ENCODE data around the gene UPK3BL2. TPM values are rescaled to one million over a fixed set of nuclear protein-coding genes. Genes with fewer than 3 reads are reported as not detected.
"Not testable (repeated sequence)": the region's sequence is repeated elsewhere in the genome, so short reads cannot be mapped to it uniquely, and the experiment has no call there.

Gene UPK3BL2
- total RNA-seq = 2.1 and 4.3 TPM in 2 replicates

DNA sequence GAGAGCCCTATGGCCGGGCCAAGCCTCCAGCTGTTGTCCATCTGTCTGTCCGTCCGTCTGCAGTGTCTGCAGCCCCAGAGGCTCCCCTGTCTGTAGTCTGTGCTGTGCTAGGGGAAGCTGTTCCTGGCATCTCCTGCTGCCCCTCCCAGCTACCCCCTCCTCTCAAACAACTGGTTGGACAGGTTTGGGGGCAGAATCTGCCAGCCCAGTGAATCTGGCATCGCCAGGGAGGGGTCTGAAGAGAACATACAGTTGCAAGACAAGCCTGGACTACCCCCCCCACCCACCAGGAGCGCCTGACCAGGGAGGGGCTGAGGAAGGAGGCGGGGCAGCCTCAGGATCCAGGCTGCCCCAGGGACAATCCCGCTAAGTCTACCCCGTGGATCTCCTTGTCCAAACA, at the start of gene UPK3BL2:
UPK3BL2 (minus strand) TSS at position 101 of the 400 bp plus-strand sequence; CDS start at position 41, 60 bp downstream.
- H3K36me3 ChIP-seq (ENCODE audit: control insufficient read depth, insufficient read depth, low read length); DNase-seq (ENCODE audit: low read depth); H3K27me3 ChIP-seq (ENCODE audit: control insufficient read depth, insufficient read depth, low read length): not testable (repeated sequence)

GRCh38 chr7:102592477-102593019, 49.1 kb upstream of the UPK3BL2 start:
- not testable (repeated sequence) for H3K4me3 ChIP-seq (ENCODE audit: low read depth, low read length); H3K27me3 ChIP-seq (ENCODE audit: control insufficient read depth, insufficient read depth, low read length); H3K36me3 ChIP-seq (ENCODE audit: control insufficient read depth, insufficient read depth, low read length); DNase-seq (ENCODE audit: low read depth)

More for the DNA sequence above, at the start of gene UPK3BL2:
- not testable (repeated sequence) for H3K4me3 ChIP-seq (ENCODE audit: low read depth, low read length)

GRCh38 chr7:102589857-102590256, 46.4 kb upstream of the UPK3BL2 start:
- not testable (repeated sequence) for H3K27me3 ChIP-seq (ENCODE audit: control insufficient read depth, insufficient read depth, low read length); DNase-seq (ENCODE audit: low read depth); H3K4me3 ChIP-seq (ENCODE audit: low read depth, low read length); H3K36me3 ChIP-seq (ENCODE audit: control insufficient read depth, insufficient read depth, low read length)

DNA sequence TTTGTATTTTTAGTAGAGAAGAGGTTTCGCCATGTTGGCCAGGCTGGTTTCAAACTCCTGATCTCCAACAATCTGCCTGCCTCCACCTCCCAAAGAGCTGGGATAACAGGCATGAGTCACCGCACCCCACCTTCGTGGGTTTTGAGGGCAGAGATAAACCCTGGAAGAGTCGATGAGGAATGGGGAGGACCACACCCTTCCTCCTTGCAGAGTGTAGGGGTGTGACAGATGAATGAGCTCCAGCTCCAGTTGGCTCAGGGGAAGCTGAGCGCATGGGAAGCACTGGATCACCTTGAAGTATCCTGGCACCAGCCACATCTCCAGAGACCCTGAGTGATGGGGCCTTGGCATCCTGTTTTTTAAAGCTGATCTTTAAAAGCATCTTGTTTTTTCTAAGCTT, 40.0 kb upstream of the UPK3BL2 start:
- DNase-seq (ENCODE audit: low read depth); H3K27me3 ChIP-seq (ENCODE audit: control insufficient read depth, insufficient read depth, low read length); H3K36me3 ChIP-seq (ENCODE audit: control insufficient read depth, insufficient read depth, low read length); H3K4me3 ChIP-seq (ENCODE audit: low read depth, low read length): not testable (repeated sequence)

- not testable (repeated sequence) for DNase-seq (ENCODE audit: low read depth); H3K4me3 ChIP-seq (ENCODE audit: low read depth, low read length); H3K27me3 ChIP-seq (ENCODE audit: control insufficient read depth, insufficient read depth, low read length); H3K36me3 ChIP-seq (ENCODE audit: control insufficient read depth, insufficient read depth, low read length)
These were observed 38.2 kb upstream of the UPK3BL2 start for GRCh38 chr7:102581722-102582121.

DNA sequence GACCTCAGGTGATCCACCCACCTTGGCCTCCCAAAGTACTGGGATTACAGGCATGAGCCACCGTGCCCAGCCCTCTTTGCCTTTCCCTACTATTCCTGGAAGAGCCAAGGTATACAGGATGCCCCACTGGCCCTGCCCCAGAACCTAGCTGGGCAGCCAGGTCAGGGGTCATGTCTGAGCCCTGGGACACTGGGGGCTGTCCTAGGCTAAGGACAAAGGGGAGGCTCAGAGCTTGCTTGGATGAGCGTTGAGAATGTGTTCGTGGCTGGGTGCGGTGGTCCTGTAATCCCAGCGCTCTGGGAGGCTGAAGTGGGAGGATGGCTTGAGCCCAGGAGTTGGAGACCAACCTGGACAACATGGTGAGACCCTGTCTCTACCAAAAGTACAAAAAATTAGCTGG, 35.0 kb upstream of the UPK3BL2 start:
- H3K36me3 ChIP-seq (ENCODE audit: control insufficient read depth, insufficient read depth, low read length); DNase-seq (ENCODE audit: low read depth); H3K4me3 ChIP-seq (ENCODE audit: low read depth, low read length); H3K27me3 ChIP-seq (ENCODE audit: control insufficient read depth, insufficient read depth, low read length): not testable (repeated sequence)

DNA sequence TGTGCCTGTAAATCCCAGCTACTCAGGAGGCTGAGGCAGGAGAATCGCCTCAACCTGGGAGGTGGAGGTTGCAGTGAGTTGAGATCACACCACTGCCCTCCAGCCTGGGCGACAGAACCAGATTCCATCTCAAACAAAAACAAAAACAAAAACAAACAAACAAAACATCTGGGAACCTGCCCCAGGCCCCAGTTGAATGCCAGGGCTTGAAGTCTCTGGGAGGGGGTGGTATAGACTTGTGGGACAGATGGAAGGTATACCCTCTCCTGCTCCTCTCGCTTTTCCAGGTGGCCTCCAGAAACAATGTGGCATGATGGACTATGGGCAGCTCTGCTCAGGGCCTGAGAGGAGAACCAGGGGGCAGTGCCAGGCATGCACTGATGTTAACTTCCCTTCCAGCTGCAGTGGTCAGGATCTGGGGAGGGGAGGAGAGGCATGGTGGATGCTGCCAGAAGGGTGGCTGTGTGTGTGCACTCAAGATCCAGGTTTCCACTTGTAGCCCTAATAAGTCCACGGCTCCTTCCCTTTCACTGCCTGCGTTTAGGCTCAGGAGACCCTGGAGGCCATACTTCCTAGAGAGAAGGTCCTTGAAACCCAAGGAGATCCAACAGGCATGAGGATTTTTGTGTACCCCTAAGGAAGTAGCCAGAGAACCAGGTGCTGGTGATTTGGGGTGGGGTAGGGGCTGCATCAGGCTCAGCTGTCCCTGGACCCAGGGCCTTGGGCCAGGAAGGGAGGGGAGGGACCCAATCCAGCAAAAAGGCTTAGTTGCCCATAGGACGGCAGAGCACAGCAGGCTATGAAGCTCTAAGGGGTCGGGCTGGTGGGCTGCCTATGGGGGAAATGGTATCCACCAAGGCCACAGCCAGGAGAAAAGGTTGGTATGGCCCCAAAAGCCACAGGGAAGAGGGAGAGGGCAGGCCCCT, 34.1 kb upstream of the UPK3BL2 start:
- not testable (repeated sequence) for H3K36me3 ChIP-seq (ENCODE audit: control insufficient read depth, insufficient read depth, low read length); H3K4me3 ChIP-seq (ENCODE audit: low read depth, low read length); DNase-seq (ENCODE audit: low read depth); H3K27me3 ChIP-seq (ENCODE audit: control insufficient read depth, insufficient read depth, low read length)

GRCh38 chr7:102576363-102576762, 32.9 kb upstream of the UPK3BL2 start:
- DNase-seq (ENCODE audit: low read depth); H3K4me3 ChIP-seq (ENCODE audit: low read depth, low read length); H3K36me3 ChIP-seq (ENCODE audit: control insufficient read depth, insufficient read depth, low read length); H3K27me3 ChIP-seq (ENCODE audit: control insufficient read depth, insufficient read depth, low read length): not testable (repeated sequence)

DNA sequence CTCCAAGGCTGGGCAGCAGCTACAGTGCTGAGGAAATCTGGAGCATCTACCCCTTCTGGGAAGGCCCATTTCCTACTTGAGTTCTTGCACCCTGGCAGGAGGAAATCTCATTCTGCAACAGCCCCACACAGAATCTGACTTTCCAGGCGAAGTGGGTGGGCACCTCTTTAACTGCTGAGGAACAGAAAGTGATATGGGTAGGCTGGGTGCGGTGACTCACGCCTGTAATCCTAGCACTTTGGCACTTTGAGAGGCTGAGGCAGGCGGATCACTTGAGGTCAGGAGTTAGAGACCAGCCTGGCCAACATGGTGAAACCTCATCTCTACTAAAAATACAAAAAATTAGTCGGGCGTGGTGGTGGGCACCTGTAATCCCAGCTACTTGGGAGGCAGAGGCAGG, 31.1 kb upstream of the UPK3BL2 start:
- H3K27me3 ChIP-seq (ENCODE audit: control insufficient read depth, insufficient read depth, low read length); H3K36me3 ChIP-seq (ENCODE audit: control insufficient read depth, insufficient read depth, low read length); H3K4me3 ChIP-seq (ENCODE audit: low read depth, low read length); DNase-seq (ENCODE audit: low read depth): not testable (repeated sequence)

DNA sequence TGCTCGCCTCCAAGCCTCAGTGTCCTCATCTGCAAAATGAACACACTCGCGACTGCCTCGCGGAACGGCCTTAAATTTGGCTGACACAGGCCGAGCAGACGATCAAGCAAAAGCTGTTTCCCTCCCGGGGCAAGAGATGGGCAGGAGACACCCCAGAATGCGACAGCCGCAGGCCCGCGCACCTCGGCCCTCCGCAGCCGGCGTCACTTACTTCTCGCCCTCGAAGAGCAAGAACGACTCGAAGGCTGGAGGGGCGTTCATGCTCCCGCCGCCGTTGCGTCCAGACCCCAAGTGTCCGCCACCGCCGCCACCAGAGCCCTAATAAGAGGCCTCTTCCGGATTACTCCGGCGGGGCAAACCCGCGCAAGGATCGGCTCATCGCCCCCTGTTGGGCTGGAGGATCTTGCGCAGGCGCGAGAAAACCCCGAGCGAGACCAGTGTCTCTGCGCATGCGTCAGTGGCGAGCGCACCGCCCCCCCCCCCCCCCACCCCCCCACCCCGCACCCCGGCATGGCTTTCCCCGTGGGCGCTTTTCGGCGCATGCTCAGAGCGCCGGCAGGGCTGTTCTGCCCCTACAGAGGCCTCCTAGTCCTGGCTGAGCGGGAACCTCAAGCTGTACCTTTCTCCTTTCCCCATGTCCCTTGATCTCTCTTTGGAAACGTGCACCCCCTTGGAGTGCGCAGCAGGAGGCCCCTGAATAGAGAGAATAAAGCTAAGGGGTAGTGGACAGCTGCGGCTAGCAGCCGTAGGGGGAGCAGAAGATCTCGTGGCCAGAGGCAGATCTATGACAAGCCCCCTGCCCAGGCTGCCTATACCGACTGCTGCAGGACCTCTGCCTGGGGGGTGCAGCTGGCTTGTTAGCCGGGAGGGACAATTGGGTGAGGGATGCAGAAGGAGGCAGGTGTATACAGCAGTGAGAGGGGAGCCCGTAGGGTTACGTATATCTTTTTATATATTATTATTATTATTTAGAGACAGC, 29.1 kb upstream of the UPK3BL2 start, which contains the start of gene POLR2J3:
POLR2J3 (minus strand) TSS at position 323 of the 979 bp plus-strand sequence; CDS start at position 261, 62 bp downstream.
- H3K27me3 ChIP-seq (ENCODE audit: control insufficient read depth, insufficient read depth, low read length); H3K36me3 ChIP-seq (ENCODE audit: control insufficient read depth, insufficient read depth, low read length): not testable (repeated sequence)
- TF ChIP-seq, protein P1, sequence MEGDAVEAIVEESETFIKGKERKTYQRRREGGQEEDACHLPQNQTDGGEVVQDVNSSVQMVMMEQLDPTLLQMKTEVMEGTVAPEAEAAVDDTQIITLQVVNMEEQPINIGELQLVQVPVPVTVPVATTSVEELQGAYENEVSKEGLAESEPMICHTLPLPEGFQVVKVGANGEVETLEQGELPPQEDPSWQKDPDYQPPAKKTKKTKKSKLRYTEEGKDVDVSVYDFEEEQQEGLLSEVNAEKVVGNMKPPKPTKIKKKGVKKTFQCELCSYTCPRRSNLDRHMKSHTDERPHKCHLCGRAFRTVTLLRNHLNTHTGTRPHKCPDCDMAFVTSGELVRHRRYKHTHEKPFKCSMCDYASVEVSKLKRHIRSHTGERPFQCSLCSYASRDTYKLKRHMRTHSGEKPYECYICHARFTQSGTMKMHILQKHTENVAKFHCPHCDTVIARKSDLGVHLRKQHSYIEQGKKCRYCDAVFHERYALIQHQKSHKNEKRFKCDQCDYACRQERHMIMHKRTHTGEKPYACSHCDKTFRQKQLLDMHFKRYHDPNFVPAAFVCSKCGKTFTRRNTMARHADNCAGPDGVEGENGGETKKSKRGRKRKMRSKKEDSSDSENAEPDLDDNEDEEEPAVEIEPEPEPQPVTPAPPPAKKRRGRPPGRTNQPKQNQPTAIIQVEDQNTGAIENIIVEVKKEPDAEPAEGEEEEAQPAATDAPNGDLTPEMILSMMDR (IDR thresholded peaks at IDR 0.05; ENCODE audit: insufficient read depth, low read length, poor library complexity, severe bottlenecking) = peak; percentile 57
- peak within 1 kb of the TSS; percentile 51 for H3K4me3 ChIP-seq (ENCODE audit: low read depth, low read length)
- DNase-seq (ENCODE audit: low read depth) = peak; percentile 35

DNA sequence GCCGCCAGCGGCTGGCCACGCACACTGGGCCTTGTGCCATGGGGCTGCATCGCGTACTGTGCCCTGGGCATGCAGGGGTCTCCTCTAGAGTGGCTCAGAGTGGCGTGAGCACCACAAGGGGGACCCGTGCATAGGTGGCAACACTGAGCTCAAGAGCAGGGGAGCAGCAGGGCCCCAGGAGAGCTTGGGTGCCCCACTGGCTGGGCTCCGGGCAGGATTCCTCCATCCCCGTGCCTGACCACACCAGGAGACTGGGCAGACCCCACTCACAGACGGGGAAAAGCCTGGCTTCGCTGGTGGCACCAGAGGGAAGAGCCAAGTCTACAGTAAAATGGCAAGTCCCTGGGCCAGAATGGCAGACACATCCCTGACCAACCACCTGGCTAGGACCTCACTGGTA, 25.1 kb upstream of the UPK3BL2 start:
- not testable (repeated sequence) for H3K4me3 ChIP-seq (ENCODE audit: low read depth, low read length); DNase-seq (ENCODE audit: low read depth); H3K36me3 ChIP-seq (ENCODE audit: control insufficient read depth, insufficient read depth, low read length); H3K27me3 ChIP-seq (ENCODE audit: control insufficient read depth, insufficient read depth, low read length)

GRCh38 chr7:102550808-102551422, 7.4 kb upstream of the UPK3BL2 start, which contains the start of gene SPDYE2:
Gene SPDYE2, plus strand, starts transcription at chr7:102551226. Its CDS starts 2,030 bp downstream, at chr7:102553256.
- DNase-seq (ENCODE audit: low read depth); H3K4me3 ChIP-seq (ENCODE audit: low read depth, low read length); H3K27me3 ChIP-seq (ENCODE audit: control insufficient read depth, insufficient read depth, low read length); H3K36me3 ChIP-seq (ENCODE audit: control insufficient read depth, insufficient read depth, low read length): not testable (repeated sequence)
